NK-92 treated with Interleukin-12 subunit alpha and Interleukin-12 subunit beta, amount 100 ng/mL, for 24 hours (cell line): Measurements from ENCODE around the gene SLC6A8.

Source experiments
- DNase-seq: peaks from one replicate; lab custom pipeline; 2025; lab: John Stamatoyannopoulos, UW

Gene SLC6A8

GRCh38 chrX:153687121-153688039 lies at the start of gene SLC6A8:
Gene SLC6A8, plus strand, starts transcription at chrX:153687926. Its CDS starts 649 bp downstream, at chrX:153688575.
- no peak for DNase-seq

DNA sequence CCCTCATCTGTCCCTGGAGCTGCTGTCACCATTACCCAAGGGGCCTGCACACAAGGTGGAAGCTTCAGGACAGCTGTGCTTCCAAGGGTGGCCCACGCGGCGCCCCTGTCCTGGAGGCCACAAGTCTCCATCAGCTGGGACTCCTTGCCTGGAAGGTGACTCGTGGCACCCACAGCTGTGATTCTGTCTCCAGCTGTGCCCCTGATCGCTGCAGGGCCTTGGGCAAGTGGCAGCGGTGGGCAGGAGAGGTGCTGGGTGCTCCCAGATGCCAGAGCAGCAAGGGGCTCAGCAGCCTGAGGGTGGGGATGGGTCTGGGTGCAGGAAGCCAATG lies 49.7 kb upstream of the SLC6A8 start:
- no peak for DNase-seq

DNA sequence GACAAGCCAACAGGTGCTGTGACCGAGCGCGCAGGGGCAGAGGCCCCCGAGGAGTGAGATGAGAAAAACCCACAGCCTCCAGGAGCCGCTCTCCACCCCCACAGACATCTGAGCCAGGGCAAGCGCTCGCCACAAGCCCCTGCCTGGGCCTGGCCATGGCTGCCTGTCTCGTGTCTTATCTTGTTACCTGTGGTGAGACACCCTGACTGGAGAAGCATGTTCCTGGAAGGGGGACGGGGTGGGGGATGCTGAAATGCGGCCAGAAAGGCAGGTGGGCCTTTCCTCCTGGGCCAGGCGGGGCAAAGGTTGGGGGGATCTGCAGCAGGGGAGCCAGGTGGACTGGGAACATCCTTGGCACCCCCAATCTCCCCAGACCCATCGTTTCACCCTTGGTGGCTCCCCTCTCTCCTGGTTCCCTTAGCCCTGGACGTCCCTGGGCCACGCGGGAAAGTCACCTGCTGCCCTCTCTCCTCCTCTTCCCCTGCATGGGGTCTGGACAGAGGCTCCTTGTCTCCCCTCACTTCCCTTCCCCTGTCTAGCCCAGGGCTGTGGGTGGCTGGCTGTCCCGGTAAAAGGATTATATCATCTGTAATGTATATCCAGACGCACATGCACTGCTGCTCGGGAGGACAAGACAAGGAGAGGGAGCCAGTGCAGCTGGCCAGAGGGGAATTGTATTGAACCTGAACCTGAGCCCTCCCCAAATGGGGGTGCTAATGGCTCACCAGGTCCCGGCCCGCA lies 49.1 kb upstream of the SLC6A8 start:
- DNase-seq: no peak

DNA sequence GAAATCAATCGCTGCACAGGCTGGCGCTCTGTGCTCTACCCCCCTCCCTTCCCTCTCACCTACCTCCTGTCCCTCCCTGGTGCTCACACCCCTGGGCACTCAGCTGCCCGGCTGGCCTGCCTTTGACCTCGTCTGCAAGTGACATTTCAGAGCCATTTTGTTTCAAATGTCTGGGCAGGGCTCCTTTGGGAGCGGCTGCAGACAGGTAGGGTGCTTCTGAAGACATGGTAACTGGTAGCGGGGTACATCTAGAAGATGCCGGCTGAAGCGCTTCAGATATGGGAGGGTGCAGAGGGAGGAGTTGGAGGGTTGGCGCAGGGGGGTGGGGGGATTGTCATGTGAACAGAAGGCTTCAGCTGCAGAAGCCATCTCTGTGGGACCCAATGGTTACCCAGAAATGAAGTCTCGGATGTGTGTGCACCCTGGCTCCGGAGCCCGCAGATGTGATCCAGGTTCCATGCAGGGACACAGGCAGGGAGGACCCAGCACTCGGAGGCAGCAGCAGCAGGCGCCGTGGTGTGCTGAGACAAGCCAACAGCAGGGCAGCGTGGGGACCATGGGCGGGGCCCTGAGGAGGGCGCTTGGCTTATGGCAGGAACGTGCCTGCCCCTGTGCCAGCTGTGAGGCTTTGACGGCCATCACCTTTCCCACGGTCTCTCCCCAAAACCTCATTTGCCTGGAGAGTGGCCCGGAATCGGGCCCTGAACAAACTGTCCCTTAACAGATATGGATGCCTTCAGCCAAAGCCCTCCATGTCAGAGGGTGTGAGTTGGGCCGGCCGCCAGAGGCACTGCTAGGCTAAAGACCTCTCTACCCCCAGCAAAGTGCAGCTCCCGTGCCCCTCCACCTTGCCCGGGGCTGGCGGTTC lies 48.3 kb upstream of the SLC6A8 start:
- DNase-seq: no peak

- DNase-seq: no peak
These were observed 47.6 kb upstream of the SLC6A8 start for GRCh38 chrX:153640045-153640686.

GRCh38 chrX:153640736-153641575 lies 46.8 kb upstream of the SLC6A8 start:
- DNase-seq: no peak

DNA sequence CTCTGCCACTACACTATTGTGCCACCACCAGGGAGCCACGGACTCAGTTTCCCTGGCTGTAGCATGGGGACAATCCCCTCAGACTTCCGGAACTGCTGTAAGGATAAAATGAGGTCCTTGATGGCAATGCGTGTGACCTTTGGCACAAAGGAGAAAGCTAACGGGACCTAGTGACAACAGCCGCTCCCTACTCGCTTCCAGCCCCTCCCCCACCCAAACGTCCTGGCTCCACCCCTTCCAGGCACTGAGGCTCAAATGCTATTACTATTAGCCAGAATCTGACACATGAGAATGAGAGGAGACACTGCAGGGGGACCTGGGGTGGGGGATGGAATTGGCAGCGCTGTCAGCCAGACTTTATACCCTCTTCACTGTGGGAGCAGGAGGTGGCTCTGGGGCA lies 46.1 kb upstream of the SLC6A8 start:
- DNase-seq: no peak

GRCh38 chrX:153642051-153642654 lies 45.6 kb upstream of the SLC6A8 start:
- DNase-seq: no peak

DNA sequence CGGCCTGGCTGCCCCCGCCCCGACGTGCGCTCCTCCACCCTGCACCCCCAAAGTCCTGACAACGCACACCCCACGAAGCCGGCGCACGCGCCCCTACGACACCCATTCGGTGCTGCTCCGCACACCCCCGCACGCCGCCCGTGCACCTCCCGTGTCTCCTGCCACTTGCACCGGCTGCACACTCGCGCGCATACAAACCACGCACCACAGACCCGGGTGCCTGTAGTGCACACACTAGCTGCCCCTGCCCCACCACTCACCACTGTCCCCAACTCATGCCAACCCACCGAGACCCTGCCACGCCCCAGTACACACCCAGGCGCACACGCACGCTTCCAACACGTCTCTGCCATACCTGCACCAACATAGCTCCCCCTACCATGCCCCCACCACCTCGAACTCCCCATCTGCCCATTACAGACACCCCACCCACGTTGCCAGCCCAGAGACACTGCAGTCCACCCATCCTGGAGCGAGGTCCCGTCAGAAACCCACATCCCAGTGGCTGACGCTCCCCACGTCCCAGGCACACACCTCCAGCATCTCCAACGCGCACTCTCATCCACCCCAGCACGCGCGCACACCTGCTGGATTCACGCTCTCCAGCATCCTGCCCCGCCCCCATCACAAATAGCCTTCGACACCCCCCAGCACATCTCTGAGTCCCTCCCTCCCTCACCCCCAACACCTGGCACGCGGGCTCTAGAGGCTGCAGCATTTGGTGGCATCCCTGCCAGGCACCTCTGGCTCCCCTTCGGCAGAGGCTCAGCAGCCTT lies 44.9 kb upstream of the SLC6A8 start:
- no peak for DNase-seq

- DNase-seq: no peak
These were observed 44.0 kb upstream of the SLC6A8 start for GRCh38 chrX:153643431-153644351.

- no peak for DNase-seq
These were observed 43.2 kb upstream of the SLC6A8 start for GRCh38 chrX:153644356-153645125.

DNA sequence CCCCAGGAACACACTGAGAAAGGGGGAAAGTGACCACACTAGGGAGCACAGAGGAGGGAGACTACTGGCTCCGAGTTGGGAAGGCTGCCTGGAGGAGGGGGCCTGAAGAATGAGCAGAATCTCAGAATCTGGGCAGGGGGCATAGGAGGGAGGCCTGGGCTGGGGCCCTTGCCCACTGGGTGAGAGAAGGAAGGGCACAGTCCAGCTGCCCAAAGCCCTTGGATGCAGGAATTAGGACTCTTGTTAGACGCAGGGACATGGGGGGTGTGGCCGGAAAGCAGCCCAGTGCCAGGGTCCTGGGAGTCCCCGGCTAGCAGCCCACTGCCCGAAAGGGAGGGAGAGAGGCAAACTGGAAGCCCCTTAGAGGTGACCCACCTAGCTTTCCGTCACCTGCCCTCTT lies 42.6 kb upstream of the SLC6A8 start:
- no peak for DNase-seq

DNA sequence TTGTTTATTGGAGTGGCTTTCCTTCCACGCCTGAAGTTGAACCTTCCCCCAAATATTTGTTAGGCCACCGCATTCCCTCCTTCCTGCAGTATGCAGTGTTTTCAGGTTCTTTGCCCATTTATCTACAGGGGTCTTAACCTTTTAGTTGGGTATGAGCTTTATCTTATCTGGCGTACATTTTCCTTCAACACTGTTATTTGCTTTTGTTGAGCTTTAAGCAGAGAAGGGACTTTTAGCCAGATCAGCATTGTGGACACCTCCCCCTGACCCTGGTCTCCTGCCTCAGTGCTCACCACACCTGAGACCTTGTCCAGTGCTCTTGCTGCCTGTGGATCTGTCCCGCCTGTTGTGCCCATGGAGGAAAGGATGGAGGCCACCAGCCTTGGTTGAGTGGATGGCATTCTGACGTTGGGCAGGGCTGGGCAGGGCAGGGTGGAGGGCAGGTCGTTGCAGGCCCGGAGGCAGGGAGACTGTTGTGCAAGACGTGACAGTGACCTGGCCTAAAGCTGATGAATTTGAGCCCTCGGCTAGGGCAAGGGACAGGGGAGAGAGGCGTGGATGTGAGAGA lies 41.7 kb upstream of the SLC6A8 start:
- DNase-seq: no peak

- DNase-seq: no peak
These were observed 40.9 kb upstream of the SLC6A8 start, which contains the start of gene DUSP9 for GRCh38 chrX:153646620-153647373. Gene DUSP9, plus strand, starts transcription at chrX:153647203. Its CDS starts 751 bp downstream, at chrX:153647954.

DNA sequence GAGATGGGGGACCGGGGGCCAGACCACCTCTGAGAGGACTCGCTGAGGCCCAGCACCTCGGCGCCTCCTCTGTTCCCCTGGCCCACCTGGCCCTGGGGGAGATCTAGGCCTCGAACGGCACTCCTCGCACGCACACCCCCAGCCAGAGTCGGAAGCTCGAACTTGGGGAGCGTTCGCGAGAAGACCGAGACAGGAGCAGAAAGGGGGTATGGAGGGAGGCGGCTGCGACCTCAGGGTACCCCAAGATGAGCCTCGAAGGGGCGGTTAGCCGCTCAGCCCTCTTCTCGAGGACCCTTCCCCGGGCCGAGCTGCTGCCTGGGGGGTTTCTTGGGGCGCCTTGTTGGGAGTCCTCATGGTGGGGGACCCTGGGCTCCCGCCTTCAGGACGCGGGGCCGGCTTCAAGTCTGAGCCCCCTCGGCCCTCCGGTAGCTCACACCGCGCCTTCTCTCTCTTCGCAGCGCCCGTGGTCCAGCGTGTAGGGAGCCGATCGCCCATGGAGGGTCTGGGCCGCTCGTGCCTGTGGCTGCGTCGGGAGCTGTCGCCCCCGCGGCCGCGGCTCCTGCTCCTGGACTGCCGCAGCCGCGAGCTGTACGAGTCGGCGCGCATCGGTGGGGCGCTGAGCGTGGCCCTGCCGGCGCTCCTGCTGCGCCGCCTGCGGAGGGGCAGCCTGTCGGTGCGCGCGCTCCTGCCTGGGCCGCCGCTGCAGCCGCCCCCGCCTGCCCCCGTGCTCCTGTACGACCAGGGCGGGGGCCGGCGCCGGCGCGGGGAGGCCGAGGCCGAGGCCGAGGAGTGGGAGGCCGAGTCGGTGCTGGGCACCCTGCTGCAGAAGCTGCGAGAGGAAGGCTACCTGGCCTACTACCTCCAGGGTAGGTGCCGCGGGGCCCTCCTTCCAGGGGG lies 40.0 kb upstream of the SLC6A8 start:
- DNase-seq: no peak
